IPS-18c (cell line): ENCODE data around the gene TRAF4.
"Not testable (repeated sequence)": the region's sequence is repeated elsewhere in the genome, so short reads cannot be mapped to it uniquely, and the experiment has no call there.

ENCODE experiments used
- H3K4me3 ChIP-seq: 2 replicates; pipeline ENCODE4 v1.7.0; 2013; ENCODE audit warnings: low read depth, mild to moderate bottlenecking, low read length, moderate library complexity; ENCODE audit not compliant: insufficient read depth
- H3K9me3 ChIP-seq: one replicate; pipeline ENCODE4 v1.6.1; 2013; ENCODE audit warnings: mild to moderate bottlenecking, low read length, moderate library complexity; ENCODE audit not compliant: control insufficient read depth, insufficient read depth

Gene TRAF4

DNA sequence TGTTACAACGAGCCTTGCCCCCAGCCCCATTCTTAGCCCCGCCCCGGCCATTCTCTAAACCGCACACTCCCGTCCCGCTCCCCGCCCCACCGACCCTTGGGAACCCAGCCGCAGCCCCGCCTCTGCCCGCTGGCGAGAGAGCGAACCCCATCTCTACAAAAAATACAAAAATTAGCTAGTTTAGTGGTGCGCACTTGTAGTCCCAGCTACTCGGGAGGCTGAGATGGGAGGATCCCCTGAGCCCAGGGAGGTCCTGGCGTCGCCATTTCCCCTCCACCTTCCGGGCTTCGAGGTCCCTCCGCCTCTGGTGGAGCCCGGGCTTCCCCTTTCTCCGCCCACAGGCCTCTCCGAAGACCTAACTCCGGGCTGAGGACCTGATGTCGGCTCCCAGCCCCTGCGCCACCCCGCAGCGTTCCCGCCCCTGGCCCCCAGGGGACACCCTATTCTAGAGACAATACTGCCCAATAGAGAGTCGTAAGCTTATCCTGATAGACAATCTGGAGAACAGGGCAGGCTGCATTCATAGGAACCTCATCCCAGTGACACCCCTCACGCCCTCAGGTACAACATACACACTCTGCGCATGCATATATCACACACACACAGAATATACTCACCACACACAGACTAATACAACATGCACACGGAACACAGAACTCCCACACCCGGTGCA lies 31.6 kb upstream of the TRAF4 start:
- Histone ChIP-seq H3K4me3 (peak overlapping the region; percentile 64), H3K9me3 (no peaks in the 10 kb centered on the region)

GRCh38 chr17:28712705-28713415 lies 31.0 kb upstream of the TRAF4 start:
- Histone ChIP-seq H3K4me3 (peak overlapping the region; percentile 64; the same call in 1 of the 2 replicates), H3K9me3 (no peaks in the 10 kb centered on the region)

DNA sequence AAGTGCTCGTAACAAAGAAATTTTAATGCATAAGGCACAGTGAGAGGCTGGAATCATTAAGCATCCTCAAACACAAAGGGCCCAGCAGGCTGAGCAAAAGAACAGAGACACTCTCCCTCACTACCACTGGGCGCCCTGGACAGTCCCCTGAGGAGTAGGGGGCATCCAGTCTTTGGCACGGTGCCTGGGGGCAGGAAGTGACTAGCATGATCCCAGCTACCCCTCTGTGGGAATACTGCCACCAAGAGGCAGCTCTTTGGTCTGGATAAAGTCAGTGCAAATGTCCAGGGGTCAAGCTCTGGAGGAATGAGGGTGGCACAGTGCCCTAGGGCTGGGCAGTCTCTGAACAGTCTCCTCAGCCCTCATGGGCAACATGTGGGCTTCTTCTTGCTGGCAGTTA lies 29.5 kb upstream of the TRAF4 start:
- Histone ChIP-seq H3K9me3 (no peaks in the 10 kb centered on the region), H3K4me3 (no peak overlapping the region)

DNA sequence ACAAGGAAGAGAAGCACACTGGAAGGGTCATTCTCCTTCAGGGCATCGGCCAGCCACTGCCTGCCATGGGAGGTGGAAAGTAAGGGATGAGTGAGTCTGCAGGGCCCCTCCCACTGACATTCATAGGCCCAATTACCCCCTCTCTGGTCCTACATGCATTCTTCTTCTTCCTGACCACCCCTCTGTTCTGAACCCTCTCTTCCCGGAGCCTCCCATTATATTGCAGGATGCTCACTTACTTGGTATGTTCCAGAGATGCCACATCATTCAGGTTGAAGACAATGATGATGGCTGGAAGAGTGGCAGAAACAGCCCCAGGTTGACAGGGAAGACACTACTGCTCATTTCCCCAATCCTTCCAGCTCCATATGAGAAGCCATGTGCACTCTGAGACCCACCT lies 28.6 kb upstream of the TRAF4 start:
- Histone ChIP-seq H3K4me3 (no peak overlapping the region), H3K9me3 (no peaks in the 10 kb centered on the region)

DNA sequence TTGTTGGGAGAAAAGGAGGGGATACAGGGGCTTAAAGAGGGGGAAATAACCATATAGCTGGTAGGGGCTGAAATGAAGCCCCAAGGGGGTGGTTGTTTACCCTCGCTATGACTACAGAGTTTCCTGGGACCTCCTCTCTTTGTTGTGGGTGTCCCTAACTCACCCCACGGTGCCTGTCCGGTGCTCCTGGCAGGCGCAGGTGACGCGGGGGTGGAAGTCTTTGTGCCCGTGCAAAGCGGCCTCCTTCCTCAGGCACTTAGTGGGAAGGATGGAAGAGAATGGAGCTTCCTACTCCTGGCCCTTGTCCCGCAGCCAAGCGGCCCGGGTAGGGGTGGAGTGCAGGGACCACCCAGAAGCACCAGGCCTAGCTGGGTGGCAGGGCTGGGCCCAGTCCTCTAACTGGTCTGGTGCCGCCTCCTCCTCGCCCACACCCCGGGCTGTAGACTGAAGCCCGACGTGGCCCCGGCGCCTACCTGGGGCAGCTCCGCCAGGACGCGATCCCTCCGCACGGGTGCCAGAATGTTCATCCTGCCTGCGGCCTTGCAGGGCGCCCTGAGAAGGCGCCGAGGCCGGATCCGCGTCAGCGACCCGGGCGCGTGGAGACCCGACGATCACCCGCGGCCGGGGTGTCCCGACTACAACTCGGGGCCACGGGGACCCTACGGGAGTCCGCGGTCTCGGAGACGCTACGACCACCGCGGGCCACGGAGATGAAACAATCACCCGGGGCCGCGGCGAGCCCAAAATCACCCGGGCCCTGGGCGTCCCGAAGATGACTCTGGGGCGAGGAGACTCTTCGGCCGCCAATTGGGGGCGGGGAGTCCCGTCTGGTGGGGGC lies 26.9 kb upstream of the TRAF4 start:
- Histone ChIP-seq H3K9me3 (no peaks in the 10 kb centered on the region), H3K4me3 (peak overlapping the region; percentile 86)

GRCh38 chr17:28717578-28718332 lies 26.1 kb upstream of the TRAF4 start, which contains the start of gene RAB34:
RAB34 (minus strand) TSS chr17:28717868; CDS start chr17:28717266, 602 bp downstream.
- peak within 1 kb of the TSS; percentile 86 for H3K4me3 ChIP-seq
- H3K9me3 ChIP-seq, result no peaks in the 10 kb centered on the region

GRCh38 chr17:28718333-28719020 lies 25.3 kb upstream of the TRAF4 start:
- Histone ChIP-seq H3K9me3 (no peaks in the 10 kb centered on the region), H3K4me3 (peak overlapping the region; percentile 50)

- Histone ChIP-seq H3K4me3 (peak overlapping the region; percentile 42), H3K9me3 (no peaks in the 10 kb centered on the region)
Measured at GRCh38 chr17:28719021-28719433, 24.8 kb upstream of the TRAF4 start.

- H3K9me3 ChIP-seq, result no peaks in the 10 kb centered on the region
- H3K4me3 ChIP-seq, result peak overlapping the region; percentile 95
Measured at GRCh38 chr17:28720247-28720996, 23.4 kb upstream of the TRAF4 start.

- not testable (repeated sequence) for H3K9me3 ChIP-seq
- peak overlapping the region; percentile 95 for H3K4me3 ChIP-seq
Measured at GRCh38 chr17:28720997-28721329, 22.8 kb upstream of the TRAF4 start.

DNA sequence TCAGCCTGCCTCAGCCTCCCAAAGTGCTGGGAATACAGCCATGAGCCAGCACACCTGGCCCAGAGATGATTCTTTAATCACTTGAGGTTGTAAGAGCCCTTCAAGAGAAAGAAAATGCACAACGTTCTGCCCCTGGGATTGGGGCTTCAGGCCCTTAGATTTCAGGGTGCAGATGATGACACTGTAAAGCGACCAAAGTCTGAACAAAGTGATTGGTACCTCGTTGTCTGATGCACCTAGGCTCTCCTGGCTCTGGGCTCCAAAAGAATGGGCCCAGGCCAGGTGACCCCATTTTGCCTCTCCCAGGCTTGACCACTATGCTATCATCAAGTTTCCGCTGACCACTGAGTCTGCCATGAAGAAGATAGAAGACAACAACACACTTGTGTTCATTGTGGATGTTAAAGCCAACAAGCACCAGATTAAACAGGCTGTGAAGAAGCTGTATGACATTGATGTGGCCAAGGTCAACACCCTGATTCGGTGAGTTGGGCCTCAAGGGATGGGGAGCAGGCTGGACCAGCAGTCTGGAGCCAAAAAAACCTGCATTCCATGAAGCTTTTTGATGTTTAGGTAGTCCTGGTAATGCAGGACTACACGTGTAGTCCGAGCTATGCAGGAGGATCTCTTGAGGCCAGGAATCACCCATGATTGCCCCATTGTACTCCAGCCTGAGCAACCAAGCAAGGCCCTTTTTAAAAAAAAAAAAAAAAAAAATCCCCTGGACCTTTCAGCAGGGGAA lies 21.2 kb upstream of the TRAF4 start:
- H3K4me3 ChIP-seq, result 0 out of 2 replicates have a peak overlapping the region, but pooled peaks have one; percentile 25
- H3K9me3 ChIP-seq, result no peaks in the 10 kb centered on the region

- no peaks in the 10 kb centered on the region for H3K9me3 ChIP-seq
- H3K4me3 ChIP-seq, result no peak overlapping the region
Measured at GRCh38 chr17:28723159-28723835, 20.5 kb upstream of the TRAF4 start.

DNA sequence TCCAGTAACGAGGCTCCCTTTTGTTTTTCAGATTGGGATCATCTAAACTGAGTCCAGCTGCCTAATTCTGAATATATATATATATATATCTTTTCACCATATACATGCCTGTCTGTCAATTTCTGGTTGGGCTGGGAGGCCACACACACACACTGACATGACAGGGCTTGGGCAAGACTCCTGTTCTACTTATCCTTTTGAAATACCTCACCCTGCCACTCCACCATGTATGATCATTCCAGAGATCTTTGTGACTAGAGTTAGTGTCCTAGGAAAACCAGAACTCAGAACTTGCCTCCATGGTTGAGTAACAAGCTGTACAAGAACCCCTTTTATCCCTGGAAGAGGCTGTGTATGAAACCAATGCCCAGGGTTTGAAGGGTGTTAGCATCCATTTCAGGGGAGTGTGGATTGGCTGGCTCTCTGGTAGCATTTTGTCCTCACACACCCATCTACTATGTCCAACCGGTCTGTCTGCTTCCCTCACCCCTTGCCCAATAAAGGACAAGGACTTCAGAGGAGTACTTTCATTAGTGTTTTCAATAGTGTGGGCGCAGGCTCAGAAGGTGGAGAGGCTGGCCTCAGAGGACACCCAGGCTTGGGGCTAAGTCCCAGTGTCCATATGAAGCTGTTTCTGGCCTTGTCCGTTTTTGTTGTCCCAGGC lies 19.8 kb upstream of the TRAF4 start:
- H3K9me3 ChIP-seq, result not testable (repeated sequence)
- H3K4me3 ChIP-seq, result peak overlapping the region; percentile 76; the same call in 1 of the 2 replicates

- Histone ChIP-seq H3K4me3 (peak overlapping the region; percentile 76), H3K9me3 (no peaks in the 10 kb centered on the region)
Measured at GRCh38 chr17:28724500-28725165, 19.2 kb upstream of the TRAF4 start.
